Cardiac fibroblast (primary cell): ENCODE measurements around the gene OR4Q2.
"Not testable (repeated sequence)": the region's sequence is repeated elsewhere in the genome, so short reads cannot be mapped to it uniquely, and the experiment has no call there.

Source experiments
- DNase-seq, 2 donors: peaks; one replicate each; pipeline versions ENCODE4 v3.0.0 to v3.0.0-alpha.2; 2010; ENCODE audit warnings: low read depth in 2 of 2
- H3K4me3 ChIP-seq, 2 donors: replicated peaks in 1 of 2; 1 replicate in 1 of 2; 2 replicates in 1 of 2; pipeline ENCODE4 v1.5.1; 2011; ENCODE audit warnings: low read depth in 2 of 2, low read length in 2 of 2, mild to moderate bottlenecking in 2 of 2, moderate library complexity in 1 of 2
- TF ChIP-seq, protein P1 (sequence below): IDR thresholded peaks from one replicate; pipeline ENCODE4 v1.5.1; 2011; ENCODE audit warnings: low read depth, mild to moderate bottlenecking, low read length, inconsistent platforms

Gene OR4Q2

DNA sequence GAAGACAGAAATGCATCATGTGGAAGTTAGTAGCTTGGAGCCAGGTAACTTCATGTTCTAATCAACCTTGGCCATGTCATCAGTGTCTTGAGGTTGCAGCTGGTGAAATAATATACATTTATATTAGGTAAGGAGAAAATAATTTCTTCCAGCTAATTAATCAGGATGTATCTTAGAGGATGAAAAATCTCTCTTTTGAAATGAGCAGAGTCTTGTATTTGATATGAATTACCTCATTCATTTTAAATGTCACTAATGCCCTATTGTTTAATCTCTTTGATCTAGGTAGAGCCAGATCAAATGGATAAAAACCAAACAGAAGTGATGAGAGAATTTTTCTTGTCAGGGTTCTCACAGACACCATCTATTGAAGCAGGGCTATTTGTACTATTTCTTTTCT lies at the start of gene OR4Q2:
OR4Q2 (plus strand) TSS at position 301 of the 400 bp plus-strand sequence.
- TF ChIP-seq, protein P1, sequence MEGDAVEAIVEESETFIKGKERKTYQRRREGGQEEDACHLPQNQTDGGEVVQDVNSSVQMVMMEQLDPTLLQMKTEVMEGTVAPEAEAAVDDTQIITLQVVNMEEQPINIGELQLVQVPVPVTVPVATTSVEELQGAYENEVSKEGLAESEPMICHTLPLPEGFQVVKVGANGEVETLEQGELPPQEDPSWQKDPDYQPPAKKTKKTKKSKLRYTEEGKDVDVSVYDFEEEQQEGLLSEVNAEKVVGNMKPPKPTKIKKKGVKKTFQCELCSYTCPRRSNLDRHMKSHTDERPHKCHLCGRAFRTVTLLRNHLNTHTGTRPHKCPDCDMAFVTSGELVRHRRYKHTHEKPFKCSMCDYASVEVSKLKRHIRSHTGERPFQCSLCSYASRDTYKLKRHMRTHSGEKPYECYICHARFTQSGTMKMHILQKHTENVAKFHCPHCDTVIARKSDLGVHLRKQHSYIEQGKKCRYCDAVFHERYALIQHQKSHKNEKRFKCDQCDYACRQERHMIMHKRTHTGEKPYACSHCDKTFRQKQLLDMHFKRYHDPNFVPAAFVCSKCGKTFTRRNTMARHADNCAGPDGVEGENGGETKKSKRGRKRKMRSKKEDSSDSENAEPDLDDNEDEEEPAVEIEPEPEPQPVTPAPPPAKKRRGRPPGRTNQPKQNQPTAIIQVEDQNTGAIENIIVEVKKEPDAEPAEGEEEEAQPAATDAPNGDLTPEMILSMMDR = no peak
- no peak within 1 kb of the TSS for H3K4me3 ChIP-seq
- DNase-seq = no peak

DNA sequence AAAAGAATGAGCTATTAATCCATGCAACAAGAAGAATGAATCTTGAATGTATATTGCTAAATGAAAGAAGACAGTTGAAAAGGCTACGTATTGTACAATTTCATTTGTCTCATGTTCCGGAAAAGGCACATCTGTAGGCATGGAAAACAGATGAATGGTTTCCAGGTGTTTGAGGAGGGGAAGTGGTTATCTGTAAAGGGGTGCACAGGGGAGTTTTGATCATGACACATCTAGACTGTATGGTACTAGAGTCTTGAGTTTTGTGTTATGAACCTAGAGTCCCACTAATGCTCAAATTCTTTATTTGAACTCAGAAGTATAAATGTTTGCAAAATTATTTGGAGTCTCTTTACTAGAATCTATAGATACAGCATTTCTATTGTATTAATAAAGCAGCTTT lies 32.2 kb upstream of the OR4Q2 start:
- not testable (repeated sequence) for DNase-seq, H3K4me3 ChIP-seq

DNA sequence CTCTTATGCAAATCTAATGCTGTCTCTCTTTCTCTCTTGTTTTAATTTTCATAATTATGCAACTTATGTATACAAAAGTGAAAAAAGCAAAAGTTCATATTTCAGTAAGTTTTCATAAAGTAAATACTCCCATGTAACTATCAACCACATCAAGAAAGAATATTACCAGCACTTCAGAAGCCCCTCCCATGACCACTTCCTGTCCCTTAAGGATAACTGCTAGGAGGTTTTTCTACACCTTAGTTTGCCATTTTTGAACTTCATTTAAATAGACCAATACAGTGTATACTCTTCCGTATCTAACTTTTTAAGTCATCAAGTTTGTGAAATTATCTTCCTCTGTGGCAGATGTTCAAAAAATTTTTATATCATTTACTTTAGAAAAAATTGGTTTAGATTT lies 27.1 kb upstream of the OR4Q2 start:
- DNase-seq = no peak
- no peak overlapping the region for H3K4me3 ChIP-seq
- TF ChIP-seq, protein P1 = no peak

DNA sequence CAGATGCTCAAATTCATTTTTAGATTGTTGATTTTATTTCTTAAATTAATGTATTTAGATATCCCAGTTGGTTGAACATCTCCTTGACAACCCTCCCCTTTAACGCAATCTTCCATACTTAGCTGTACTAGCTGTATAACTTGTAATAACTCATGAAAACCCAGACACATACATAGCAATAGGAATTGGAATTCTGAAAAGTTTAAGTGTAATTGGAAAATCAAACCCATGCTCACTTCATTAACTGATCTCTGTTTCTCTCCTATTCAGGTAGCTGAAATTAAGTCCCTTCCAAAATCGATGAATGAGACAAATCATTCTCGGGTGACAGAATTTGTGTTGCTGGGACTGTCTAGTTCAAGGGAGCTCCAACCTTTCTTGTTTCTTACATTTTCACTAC lies 26.7 kb upstream of the OR4Q2 start, which contains the start of gene OR4K15:
OR4K15 (plus strand) TSS at position 301 of the 400 bp plus-strand sequence; CDS start at position 301, 0 bp downstream.
- no peak for DNase-seq
- TF ChIP-seq, protein P1 = no peak
- no peak within 1 kb of the TSS for H3K4me3 ChIP-seq

DNA sequence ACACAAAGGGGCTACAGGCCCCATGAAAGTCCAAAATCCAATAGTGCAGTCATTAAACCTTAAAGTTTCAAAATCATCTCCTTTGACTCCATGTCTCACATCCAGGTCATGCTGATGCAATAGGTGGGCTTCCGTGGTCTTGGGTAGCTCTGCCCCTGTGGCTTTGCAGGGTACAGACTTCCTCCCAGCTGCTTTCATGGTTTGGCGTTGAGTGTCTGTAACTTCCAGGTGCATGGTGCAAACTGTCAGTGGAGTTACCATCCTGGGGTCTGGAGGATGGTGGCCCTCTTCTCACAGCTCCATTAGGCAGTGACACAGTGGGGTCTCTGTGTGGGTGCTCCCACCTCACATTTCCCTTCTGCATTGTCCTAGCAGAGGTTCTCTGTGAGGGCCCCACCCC lies 8.5 kb upstream of the OR4Q2 start:
- DNase-seq = no peak
- H3K4me3 ChIP-seq = no peak overlapping the region
- TF ChIP-seq, protein P1 = no peak

DNA sequence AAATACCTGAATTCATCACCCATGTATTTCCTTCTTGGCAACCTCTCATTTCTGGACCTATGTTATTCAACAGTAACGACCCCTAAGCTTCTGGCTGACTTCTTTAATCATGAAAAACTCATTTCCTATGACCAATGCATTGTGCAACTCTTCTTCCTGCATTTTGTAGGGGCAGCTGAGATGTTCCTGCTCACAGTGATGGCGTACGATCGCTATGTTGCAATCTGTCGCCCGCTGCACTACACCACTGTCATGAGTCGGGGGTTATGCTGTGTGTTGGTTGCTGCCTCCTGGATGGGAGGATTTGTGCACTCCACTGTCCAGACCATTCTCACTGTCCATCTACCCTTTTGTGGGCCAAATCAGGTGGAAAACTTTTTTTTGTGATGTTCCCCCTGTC lies 356 bp downstream of the OR4Q2 start:
- peak in 1 of 2 donors; percentile 25 for DNase-seq
- TF ChIP-seq, protein P1 = no peak
- H3K4me3 ChIP-seq = no peak overlapping the region

DNA sequence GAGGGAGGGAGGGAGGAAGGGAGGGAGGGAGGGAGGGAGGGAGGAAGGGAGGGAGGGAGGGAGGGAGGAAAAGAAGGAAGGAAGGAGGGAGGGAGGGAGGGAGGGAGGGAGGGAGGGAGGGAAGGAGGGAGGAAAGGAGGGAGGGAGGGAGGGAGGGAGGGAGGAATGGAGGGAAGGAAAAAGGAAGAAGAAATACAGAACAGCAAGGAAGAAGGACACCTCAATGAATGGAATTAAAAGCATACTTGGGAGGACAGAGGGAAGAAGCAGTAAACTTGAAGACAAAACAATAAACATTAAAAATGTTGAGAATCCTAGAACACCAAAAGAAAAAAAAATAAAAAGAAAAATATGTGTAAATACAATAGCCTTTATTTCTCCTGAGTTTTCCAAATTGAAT lies 6.2 kb downstream of the OR4Q2 start:
- H3K4me3 ChIP-seq = no peak overlapping the region
- no peak for DNase-seq
- TF ChIP-seq, protein P1 = no peak
